Measurements from ENCODE around the gene CXXC5.
"Not testable (repeated sequence)": the region's sequence is repeated elsewhere in the genome, so short reads cannot be mapped to it uniquely, and the experiment has no call there.

CXXC5 gene

GRCh38 chr5:139696167-139696893 is 48.2 kb downstream of the CXXC5 start:
- no peak for DNase-seq

- no peak for DNase-seq
These were observed 48.9 kb downstream of the CXXC5 start for GRCh38 chr5:139696894-139697658.

DNA sequence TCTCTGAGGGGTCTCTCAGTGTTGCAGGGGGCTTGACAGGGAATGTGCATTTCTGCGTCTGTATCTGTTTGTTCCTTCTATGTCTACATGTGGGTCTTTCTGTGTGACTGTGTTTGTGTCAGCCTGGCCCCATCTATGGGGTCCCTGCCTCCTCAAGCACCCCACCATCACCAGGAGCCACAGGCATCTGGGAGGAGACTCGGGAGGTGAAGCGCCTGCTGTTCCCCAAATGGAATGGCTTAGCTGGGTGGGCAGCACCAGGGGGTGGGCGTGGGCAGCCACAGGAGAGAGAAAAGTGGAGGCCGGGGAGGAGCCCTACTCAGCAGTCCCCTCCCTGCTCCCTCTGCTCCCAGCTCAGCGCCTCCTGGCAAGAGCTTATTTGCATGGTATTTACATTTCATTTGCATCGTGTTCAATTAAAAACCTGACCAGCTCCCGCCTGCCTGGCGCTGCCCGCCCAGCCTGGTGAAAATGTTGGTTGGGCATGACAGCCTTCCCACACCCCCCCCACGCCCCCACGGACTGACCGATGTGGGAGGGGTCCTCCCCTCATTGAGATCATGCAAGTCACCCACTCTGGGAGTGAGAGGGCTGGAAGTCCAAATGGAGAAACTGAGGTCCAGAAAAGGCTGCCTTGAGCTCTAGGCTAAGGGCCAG is 50.5 kb downstream of the CXXC5 start:
- DNase-seq = no peak

- no peak for DNase-seq
These were observed 51.2 kb downstream of the CXXC5 start for GRCh38 chr5:139699351-139699750.

DNA sequence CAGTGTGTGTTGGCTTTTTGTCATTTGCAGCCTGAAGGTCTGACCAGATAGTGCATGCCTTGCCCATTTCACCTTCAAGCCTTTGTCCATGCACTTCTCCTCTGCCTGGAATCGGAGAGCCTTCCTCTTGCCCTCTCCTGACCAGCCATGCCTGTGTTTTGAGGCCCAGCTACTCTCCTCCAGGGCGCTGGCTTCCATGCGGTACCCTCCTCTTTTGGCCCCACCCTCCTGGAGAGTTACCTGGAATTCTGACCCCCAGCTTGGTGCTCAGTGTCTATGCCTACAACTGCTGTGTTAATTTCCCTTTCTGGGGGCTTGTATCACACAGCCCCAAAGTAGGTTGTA is 52.5 kb downstream of the CXXC5 start:
- DNase-seq = no peak

DNA sequence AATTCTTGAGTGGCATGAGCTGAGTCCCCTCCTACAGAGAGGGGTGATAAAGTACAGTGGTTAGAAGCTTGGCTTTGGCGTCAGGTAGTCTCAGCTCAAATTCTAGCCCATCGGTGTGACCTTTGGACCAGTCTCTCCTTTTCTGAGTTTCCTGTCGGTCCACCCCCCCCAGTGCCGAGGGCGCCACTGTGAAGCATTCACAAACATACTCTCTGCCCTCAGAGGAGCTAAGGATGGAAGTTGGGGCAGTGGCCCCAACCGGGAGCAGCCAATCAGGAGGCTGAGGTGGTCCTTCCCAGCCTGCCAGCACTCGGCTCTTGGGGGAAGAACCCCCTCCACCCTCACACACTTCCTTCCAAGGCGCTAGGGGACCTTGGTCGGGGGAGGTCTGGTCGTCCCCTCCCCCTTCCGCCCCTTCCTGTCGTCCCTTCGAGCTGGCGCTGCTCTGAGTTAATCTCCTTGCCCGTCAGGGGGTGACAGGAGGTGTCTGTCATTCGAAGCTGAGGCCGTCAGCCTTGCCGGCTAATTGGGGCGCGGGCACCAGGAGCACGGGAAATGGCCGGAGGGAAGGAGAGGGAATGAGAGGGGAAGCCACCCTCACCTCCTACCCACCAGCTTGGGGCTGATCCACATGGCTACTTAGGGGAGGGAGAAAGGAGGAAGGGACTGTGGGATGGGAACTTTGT is 53.0 kb downstream of the CXXC5 start:
- no peak for DNase-seq

DNA sequence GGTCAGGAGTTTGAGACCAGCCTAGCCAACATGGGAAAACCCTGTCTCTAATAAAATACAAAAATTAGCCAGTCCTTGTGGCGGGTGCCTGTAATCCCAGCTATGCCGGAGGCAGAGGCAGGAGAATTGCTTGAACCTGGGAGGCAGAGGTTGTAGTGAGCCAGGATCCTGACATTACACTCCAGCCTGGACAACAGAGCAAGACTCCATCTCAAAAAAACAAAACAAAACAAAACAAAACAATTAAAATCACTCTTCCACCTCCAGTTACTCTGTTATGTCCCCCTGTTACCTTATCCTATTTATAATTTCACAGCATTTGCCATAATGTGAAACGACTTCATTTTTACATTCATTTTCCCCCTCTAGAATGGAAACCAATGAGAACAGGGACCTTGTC is 54.4 kb downstream of the CXXC5 start:
- DNase-seq = no peak

DNA sequence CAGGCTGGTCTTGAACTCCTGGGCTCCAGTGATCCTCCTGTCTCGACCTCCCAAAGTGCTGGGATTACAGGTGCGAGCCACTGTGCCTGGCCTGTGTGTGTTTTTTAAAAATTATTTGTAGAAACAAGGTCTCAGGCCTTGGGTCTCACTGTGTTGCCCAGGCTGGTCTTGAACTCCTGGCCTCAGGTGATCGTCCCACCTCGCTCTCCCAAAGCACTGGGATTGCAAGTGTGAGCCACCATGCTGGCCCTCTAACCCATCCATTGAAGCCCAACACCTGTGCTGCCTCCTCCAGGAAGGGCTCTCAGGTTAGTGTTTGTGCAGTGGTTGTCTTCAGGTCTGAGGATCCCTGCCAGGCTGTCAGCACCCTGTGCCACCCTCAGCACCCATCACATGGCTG is 56.6 kb downstream of the CXXC5 start:
- DNase-seq = no peak

GRCh38 chr5:139705191-139705590 is 57.0 kb downstream of the CXXC5 start:
- DNase-seq = no peak

GRCh38 chr5:139705655-139706587 is 57.8 kb downstream of the CXXC5 start:
- no peak for DNase-seq

DNA sequence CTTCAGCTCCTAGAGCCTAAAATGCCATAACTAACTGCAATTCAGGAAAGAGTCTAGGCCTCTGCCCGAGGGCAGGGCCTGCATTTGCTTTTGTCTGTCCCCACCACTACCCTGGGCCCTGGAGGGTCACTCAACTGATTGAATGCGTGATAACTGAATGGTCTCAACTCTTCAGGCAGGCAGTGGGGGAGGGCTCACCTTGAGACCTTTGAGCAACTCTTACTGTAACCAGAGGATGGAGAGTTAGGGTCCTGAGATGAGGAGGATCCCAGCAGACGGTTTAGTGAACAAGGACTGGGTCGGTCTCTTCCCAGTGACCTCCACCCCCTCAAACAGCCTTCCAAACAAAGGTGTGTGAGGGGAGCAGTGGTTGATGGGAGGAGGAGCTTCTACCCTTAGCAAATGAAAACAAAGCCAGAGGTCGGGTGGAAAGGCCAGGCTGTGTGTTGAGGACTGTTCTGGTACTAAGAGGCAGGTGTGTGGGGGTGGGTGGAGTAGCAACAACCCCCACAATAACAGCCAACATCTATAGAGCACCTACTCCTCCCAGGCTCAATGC is 59.4 kb downstream of the CXXC5 start:
- DNase-seq = no peak

DNA sequence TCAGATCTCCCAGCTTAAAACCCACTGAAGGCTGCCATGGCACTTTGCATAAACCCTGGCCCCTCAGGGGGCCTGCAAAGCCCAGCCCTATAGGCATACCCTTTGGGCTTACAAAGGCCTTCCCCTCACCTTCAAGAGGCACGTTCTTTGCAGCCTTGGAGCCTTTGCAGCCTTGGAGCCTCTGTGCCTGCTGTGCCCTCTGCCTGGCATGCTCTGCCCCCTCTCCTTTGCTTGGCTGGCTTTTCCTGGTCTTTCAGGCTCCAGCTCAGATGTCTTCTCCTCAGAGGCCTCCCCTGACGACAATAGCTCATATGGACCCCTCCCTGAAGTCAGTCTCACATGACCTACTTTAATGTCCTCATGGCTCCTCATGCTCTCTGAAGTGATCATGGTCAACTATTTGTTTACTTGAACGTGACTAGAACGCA is 60.3 kb downstream of the CXXC5 start:
- no peak for DNase-seq

- no peak for DNase-seq
These were observed 60.9 kb downstream of the CXXC5 start for GRCh38 chr5:139708877-139709581.

GRCh38 chr5:139709582-139710318 is 61.6 kb downstream of the CXXC5 start:
- DNase-seq = no peak

DNA sequence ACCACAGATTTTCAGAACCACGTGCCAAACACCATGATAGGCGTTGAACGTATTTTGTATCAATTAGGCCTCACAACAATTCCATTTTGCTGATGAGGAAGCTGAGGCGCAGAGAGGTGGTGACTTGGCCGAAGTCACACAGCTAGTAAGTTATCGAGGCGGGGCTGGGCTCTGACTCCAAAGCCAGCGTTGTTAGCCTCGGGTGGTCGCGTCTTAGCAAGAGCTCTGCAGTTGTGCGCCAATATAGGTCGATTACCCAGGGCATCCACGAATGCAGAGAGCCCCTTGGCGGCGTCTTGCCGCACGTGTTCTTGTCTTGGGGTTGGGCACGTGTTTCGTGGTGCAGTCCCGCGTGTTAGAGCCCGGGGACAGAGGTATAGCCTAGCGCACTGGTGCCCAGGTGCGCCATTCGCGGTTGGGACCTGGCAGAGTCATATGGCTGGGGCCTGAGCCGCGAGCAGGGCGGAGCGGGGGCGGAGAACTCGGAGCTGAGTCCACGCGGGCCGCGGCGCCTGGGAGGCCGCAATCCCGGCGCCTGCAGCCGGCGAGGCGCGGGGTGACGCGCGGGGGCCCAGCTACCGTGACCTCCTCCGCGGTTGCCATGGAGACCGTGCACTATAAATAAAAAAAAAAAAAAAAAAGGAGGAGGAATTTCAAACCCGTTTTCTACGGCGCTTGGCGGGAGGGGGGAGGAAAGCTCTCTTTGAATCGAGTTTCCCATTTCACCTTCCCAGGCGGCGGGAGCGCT is 62.3 kb downstream of the CXXC5 start:
- DNase-seq = no peak

DNA sequence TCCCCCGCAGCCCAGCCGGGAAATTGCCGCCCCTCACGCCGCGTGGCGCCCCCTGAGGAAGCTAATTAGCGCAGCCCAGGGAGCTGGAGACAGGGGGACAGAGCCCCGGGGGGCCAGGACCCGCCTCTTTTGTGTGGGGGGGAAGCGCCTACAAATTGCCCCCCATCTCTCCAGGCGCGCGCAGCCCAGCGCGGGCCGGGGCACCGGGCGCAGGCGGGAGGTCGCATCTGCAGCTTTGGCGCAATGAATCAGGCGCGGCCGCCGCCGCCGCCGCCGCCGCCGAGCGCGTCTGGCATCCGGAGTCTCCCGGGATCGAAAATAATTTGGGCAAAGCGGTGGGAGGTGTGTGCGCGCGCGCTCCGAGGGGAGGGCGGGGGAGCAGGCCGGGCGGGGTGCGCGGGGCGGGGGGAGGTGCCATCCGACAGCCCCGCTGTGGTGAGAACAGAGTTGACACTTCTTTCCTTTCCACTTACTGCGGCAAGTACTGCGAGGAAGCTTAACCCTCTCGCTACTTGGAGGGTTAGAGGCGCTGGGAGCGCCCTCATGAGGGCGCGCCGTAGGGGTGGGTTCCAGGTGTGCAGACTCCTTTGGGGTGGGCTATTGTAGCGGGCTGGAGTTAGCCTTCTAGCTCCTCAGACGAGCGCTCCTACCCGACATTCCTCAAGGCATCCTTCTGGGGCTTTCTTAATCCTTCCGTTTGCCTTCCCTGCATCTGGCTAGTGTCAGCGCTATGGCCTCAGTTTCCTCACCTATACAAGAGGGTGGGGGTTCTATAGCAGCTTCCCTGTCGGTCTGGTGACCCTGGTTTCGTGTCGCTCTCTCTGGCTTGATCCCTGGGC is 63.1 kb downstream of the CXXC5 start:
- DNase-seq = peak; percentile 43

GRCh38 chr5:139711906-139712224 is 63.7 kb downstream of the CXXC5 start:
- no peak for DNase-seq

GRCh38 chr5:139712412-139712811 is 64.3 kb downstream of the CXXC5 start:
- DNase-seq = no peak

GRCh38 chr5:139713898-139714297 is 65.7 kb downstream of the CXXC5 start:
- not testable (repeated sequence) for DNase-seq

Data from activated T-cell treated with anti-CD3 and anti-CD28 coated beads for 4 hours (primary cell).